HEK293 (cell line): ENCODE data around the gene PPIL6.
A peak's percentile ranks its signal among the peaks of the same experiment; 100 is the strongest.

Experiments used
- EGR2 ChIP-seq: fragments of 450-650 bp; formaldehyde crosslinking; IDR thresholded peaks from 2 replicates; pipeline ENCODE4 v1.5.1; 2016; ENCODE audit warnings: low read depth, missing biosample characterization, missing genetic modification characterization
- GLI2 ChIP-seq: fragments of 450-650 bp; formaldehyde crosslinking; IDR thresholded peaks from 2 replicates; pipeline ENCODE4; 2017; ENCODE audit warnings: missing biosample characterization, missing genetic modification characterization, low read depth, borderline replicate concordance
- GLIS2 ChIP-seq: fragments of 450-650 bp; formaldehyde crosslinking; IDR thresholded peaks from 2 replicates; pipeline ENCODE4 v1.5.1; 2016; ENCODE audit warnings: missing biosample characterization, missing genetic modification characterization
- KLF1 ChIP-seq: fragments of 450-650 bp; formaldehyde crosslinking; IDR thresholded peaks from 2 replicates; pipeline ENCODE4 v1.5.1; 2016; ENCODE audit warnings: missing biosample characterization, missing genetic modification characterization
- KLF10 ChIP-seq: fragments of 450-650 bp; IDR thresholded peaks from 2 replicates; pipeline ENCODE4 v1.5.1; 2018; ENCODE audit warnings: missing biosample characterization, mild to moderate bottlenecking, missing genetic modification characterization
- SCRT1 ChIP-seq: fragments of 450-650 bp; formaldehyde crosslinking; IDR thresholded peaks from 2 replicates; pipeline ENCODE4 v1.5.1; 2016; ENCODE audit warnings: missing biosample characterization, missing genetic modification characterization, borderline replicate concordance
- TSHZ1 ChIP-seq: fragments of 450-650 bp; formaldehyde crosslinking; IDR thresholded peaks from 2 replicates; pipeline ENCODE4 v1.5.1; 2016; ENCODE audit warnings: missing biosample characterization, missing genetic modification characterization, borderline replicate concordance
- ZBTB48 ChIP-seq: fragments of 450-650 bp; formaldehyde crosslinking; IDR thresholded peaks from 2 replicates; pipeline ENCODE4 v1.5.1; 2016; ENCODE audit warnings: missing biosample characterization, missing genetic modification characterization
- ZFP37 ChIP-seq: fragments of 450-650 bp; formaldehyde crosslinking; IDR thresholded peaks from 2 replicates; pipeline ENCODE4 v1.5.1; 2016; ENCODE audit warnings: missing biosample characterization, missing genetic modification characterization
- ZIC2 ChIP-seq: fragments of 450-650 bp; formaldehyde crosslinking; IDR thresholded peaks from 2 replicates; pipeline ENCODE4 v1.5.1; 2016; ENCODE audit warnings: missing biosample characterization, missing genetic modification characterization
- ZNF169 ChIP-seq: fragments of 450-650 bp; formaldehyde crosslinking; IDR thresholded peaks from 2 replicates; pipeline ENCODE4 v1.5.1; 2016; ENCODE audit warnings: missing biosample characterization, missing genetic modification characterization
- ZNF2 ChIP-seq: fragments of 450-650 bp; formaldehyde crosslinking; IDR thresholded peaks from 2 replicates; pipeline ENCODE4 v1.5.1; 2016; ENCODE audit warnings: missing biosample characterization, missing genetic modification characterization
- ZNF239 ChIP-seq: fragments of 450-650 bp; formaldehyde crosslinking; IDR thresholded peaks from 2 replicates; pipeline ENCODE4 v1.5.1; 2016; ENCODE audit warnings: missing biosample characterization, missing genetic modification characterization
- ZNF292 ChIP-seq: fragments of 450-650 bp; formaldehyde crosslinking; IDR thresholded peaks from 2 replicates; pipeline ENCODE4 v1.5.1; 2016; ENCODE audit warnings: low read depth, missing biosample characterization, missing genetic modification characterization, borderline replicate concordance
- ZNF335 ChIP-seq: fragments of 450-650 bp; formaldehyde crosslinking; conservative IDR thresholded peaks from 2 replicates; pipeline ENCODE4 v1.5.1; 2016; ENCODE audit warnings: missing biosample characterization, missing genetic modification characterization
- ZNF449 ChIP-seq: fragments of 450-650 bp; formaldehyde crosslinking; IDR thresholded peaks from 2 replicates; pipeline ENCODE4 v1.5.1; 2017; ENCODE audit warnings: missing biosample characterization, mild to moderate bottlenecking, missing genetic modification characterization, moderate library complexity
- ZNF488 ChIP-seq: fragments of 450-650 bp; formaldehyde crosslinking; IDR thresholded peaks from 2 replicates; pipeline ENCODE4 v1.5.1; 2016; ENCODE audit warnings: missing biosample characterization, missing genetic modification characterization
- ZNF501 ChIP-seq: fragments of 450-650 bp; formaldehyde crosslinking; IDR thresholded peaks from 2 replicates; pipeline ENCODE4 v1.5.1; 2016; ENCODE audit warnings: missing biosample characterization, missing genetic modification characterization
- ZNF513 ChIP-seq: fragments of 450-650 bp; IDR thresholded peaks from 2 replicates; pipeline ENCODE4 v1.5.1; 2018; ENCODE audit warnings: missing biosample characterization, missing genetic modification characterization
- ZNF544 ChIP-seq: fragments of 450-650 bp; formaldehyde crosslinking; IDR thresholded peaks from 2 replicates; pipeline ENCODE4 v1.5.0; 2017; ENCODE audit warnings: missing biosample characterization, missing genetic modification characterization
- ZNF560 ChIP-seq: fragments of 450-650 bp; formaldehyde crosslinking; IDR thresholded peaks from 2 replicates; pipeline ENCODE4 v1.5.1; 2017; ENCODE audit warnings: missing biosample characterization, missing genetic modification characterization, borderline replicate concordance
- ZNF692 ChIP-seq: fragments of 450-650 bp; formaldehyde crosslinking; IDR thresholded peaks from 2 replicates; pipeline ENCODE4 v1.5.1; 2016; ENCODE audit warnings: missing biosample characterization, missing genetic modification characterization
- ZNF704 ChIP-seq: fragments of 450-650 bp; formaldehyde crosslinking; IDR thresholded peaks from 2 replicates; pipeline ENCODE4 v1.5.1; 2016; ENCODE audit warnings: missing biosample characterization, missing genetic modification characterization
- ZNF76 ChIP-seq: fragments of 450-650 bp; formaldehyde crosslinking; IDR thresholded peaks from 2 replicates; pipeline ENCODE4; 2016; ENCODE audit warnings: low read depth, missing biosample characterization, missing genetic modification characterization, borderline replicate concordance
- ZNF768 ChIP-seq: fragments of 450-650 bp; formaldehyde crosslinking; IDR thresholded peaks from 2 replicates; pipeline ENCODE4 v1.5.1; 2018; ENCODE audit warnings: missing biosample characterization, mild to moderate bottlenecking, missing genetic modification characterization
- ZNF776 ChIP-seq: fragments of 450-650 bp; formaldehyde crosslinking; IDR thresholded peaks from 2 replicates; pipeline ENCODE4 v1.5.0; 2017; ENCODE audit warnings: missing biosample characterization, missing genetic modification characterization, borderline replicate concordance
- ZNF830 ChIP-seq: fragments of 450-650 bp; IDR thresholded peaks from 2 replicates; pipeline ENCODE4 v1.5.0; 2018; ENCODE audit warnings: missing biosample characterization, missing genetic modification characterization, low read depth, mild to moderate bottlenecking, moderate library complexity
- ZSCAN18 ChIP-seq: fragments of 450-650 bp; formaldehyde crosslinking; IDR thresholded peaks from 2 replicates; pipeline ENCODE4 v1.5.1; 2016; ENCODE audit warnings: missing biosample characterization, missing genetic modification characterization

PPIL6 gene

GRCh38 chr6:109440331-109441068 is at the start of gene PPIL6, which contains the start of gene SMPD2 (continued):
- TF ChIP-seq ZNF169 (no peak), ZNF239 (tag by site-specific recombination) (no peak), ZIC2 (tag by site-specific recombination) (peak; percentile 5; the same call in 1 of the 2 replicates), ZBTB48 (tag by site-specific recombination) (no peak; the same call in 1 of the 2 replicates), ZNF335 (peak; percentile 92), ZNF501 (no peak; the same call in none of the 2 replicates), ZNF704 (tag by site-specific recombination) (no peak), ZNF513 (tag by site-specific recombination) (no peak), ZSCAN18 (no peak), ZNF449 (peak; percentile 67), GLIS2 (tag by site-specific recombination) (peak; percentile 70), ZNF292 (tag by site-specific recombination) (no peak), TSHZ1 (tag by site-specific recombination) (no peak), ZFP37 (tag by site-specific recombination) (no peak; the same call in 1 of the 2 replicates), ZNF692 (tag by site-specific recombination) (no peak), ZNF2 (tag by site-specific recombination) (no peak), KLF1 (peak; percentile 53; the same call in 1 of the 2 replicates), GLI2 (tag by site-specific recombination) (no peak), SCRT1 (tag by site-specific recombination) (peak; percentile 8; the same call in 1 of the 2 replicates), ZNF560 (tag by site-specific recombination) (no peak), EGR2 (tag by site-specific recombination) (peak; percentile 60), ZNF76 (tag by site-specific recombination) (no peak; the same call in 1 of the 2 replicates), KLF10 (tag by site-specific recombination) (peak; percentile 90), ZNF776 (tag by site-specific recombination) (no peak), ZNF830 (tag by site-specific recombination) (no peak), ZNF768 (tag by site-specific recombination) (no peak), ZNF488 (no peak), ZNF544 (tag by site-specific recombination) (no peak)
